Measurements from ENCODE around the gene WIPF1.

The WIPF1 gene

DNA sequence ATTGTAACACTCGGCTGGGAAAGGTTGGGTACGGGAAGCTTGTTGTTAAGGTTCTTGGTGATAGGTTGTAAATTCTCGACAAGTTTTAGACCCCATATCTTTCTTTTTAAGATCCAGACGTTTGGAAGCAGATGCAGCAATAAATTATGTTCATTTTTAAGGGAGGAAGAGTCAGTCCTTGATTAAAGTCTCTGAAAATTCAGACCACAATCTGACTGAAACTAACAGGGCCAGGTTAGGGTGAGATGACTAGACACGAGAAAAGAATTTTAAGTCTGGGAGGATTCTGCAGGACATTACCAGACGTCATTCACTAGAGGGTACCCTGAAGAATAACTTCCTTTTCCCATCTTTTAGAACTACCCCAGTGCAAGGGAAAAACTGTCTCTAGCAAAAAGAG, 16.1 kb downstream of the WIPF1 start:
- Histone ChIP-seq H3K27ac (ENCODE audit: insufficient read depth in 1 of 2, low read depth in 1 of 2, low read length in 2 of 2, poor library complexity in 1 of 2, severe bottlenecking in 2 of 2) (peak overlapping the region; percentile 40 to 62), H3K9me3 (ENCODE audit: control extremely low read depth in 1 of 5, control insufficient read depth in 4 of 5, insufficient read depth in 2 of 5, low read depth in 1 of 5, low read length in 4 of 5) (no peaks in the 10 kb centered on the region), H3K36me3 (ENCODE audit: control insufficient read depth in 4 of 4, insufficient read depth in 4 of 4, low read length in 3 of 4) (peaks cover 10 to 88% (median 55%) of the 10 kb centered on the region in 4 experiments), H3K4me1 (ENCODE audit: control extremely low read depth in 1 of 4, control insufficient read depth in 4 of 4, insufficient read depth in 4 of 4, low read length in 3 of 4) (peaks cover 0 to 39% (median 16%) of the 10 kb centered on the region in 4 experiments), H3K4me3 (ENCODE audit: control insufficient read depth in 1 of 7, extremely low read depth in 1 of 7, insufficient read depth in 4 of 7, low read depth in 2 of 7, low read length in 6 of 7) (no peak overlapping the region), H3K27me3 (replicated peaks in 2 of 5; ENCODE audit: control insufficient read depth in 4 of 5, insufficient read depth in 5 of 5, low read length in 4 of 5) (no peaks in the 10 kb centered on the region)
- no peak for DNase-seq
- ChIA-PET CTCF (interaction anchor here (0.9 to 25.9 kb wide), 8 partner anchors 13 to 118 kb away, joined by 3 to 569 read pairs (median 4); partner anchors contain the start of gene WIPF1), POLR2A (interaction anchor here (1.0 kb wide), 1 partner anchor 16 kb away, joined by 5 read pairs; the partner anchor contains the start of gene WIPF1)
- WGBS (ENCODE audit: insufficient coverage) = 6% methylated on average over 3 of the region's 6 CpGs

DNA sequence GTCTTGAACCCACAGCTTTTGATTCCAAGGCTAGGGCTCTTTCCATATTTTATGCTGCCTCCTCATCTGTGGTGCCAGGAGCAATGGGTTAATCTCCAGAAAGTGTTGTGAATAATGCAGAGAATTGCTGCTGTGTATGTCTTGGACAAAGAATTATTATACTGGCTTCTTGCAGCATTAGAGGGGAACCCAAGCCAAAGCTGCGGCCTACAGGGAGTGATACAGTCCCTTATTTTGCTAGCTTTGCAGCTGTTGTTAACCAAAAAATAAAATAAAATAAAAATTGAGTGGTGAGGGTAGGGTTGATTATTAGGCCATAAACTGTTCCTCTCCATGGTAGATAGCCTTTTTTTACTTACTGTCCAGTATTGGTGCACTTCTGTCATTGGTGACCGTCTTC, 16.7 kb downstream of the WIPF1 start:
- Histone ChIP-seq H3K9me3 (ENCODE audit: control extremely low read depth in 1 of 5, control insufficient read depth in 4 of 5, insufficient read depth in 2 of 5, low read depth in 1 of 5, low read length in 4 of 5) (no peaks in the 10 kb centered on the region), H3K27ac (ENCODE audit: insufficient read depth in 1 of 2, low read depth in 1 of 2, low read length in 2 of 2, poor library complexity in 1 of 2, severe bottlenecking in 2 of 2) (peak overlapping the region; percentile 40 to 62), H3K27me3 (replicated peaks in 2 of 5; ENCODE audit: control insufficient read depth in 4 of 5, insufficient read depth in 5 of 5, low read length in 4 of 5) (no peaks in the 10 kb centered on the region), H3K4me3 (ENCODE audit: control insufficient read depth in 1 of 7, extremely low read depth in 1 of 7, insufficient read depth in 4 of 7, low read depth in 2 of 7, low read length in 6 of 7) (no peak overlapping the region), H3K4me1 (ENCODE audit: control extremely low read depth in 1 of 4, control insufficient read depth in 4 of 4, insufficient read depth in 4 of 4, low read length in 3 of 4) (peaks cover 0 to 34% (median 13%) of the 10 kb centered on the region in 4 experiments), H3K36me3 (ENCODE audit: control insufficient read depth in 4 of 4, insufficient read depth in 4 of 4, low read length in 3 of 4) (peaks cover 10 to 89% (median 58%) of the 10 kb centered on the region in 4 experiments)
- DNase-seq = no peak
- CTCF ChIA-PET = interaction anchor here (0.8 to 25.9 kb wide), 9 partner anchors 12 to 168 kb away, joined by 3 to 569 read pairs (median 4); partner anchors contain the start of gene WIPF1
- WGBS (ENCODE audit: insufficient coverage) = 73% methylated on average over 2 of the region's 2 CpGs
- POLR2A ChIA-PET = no interaction called here

DNA sequence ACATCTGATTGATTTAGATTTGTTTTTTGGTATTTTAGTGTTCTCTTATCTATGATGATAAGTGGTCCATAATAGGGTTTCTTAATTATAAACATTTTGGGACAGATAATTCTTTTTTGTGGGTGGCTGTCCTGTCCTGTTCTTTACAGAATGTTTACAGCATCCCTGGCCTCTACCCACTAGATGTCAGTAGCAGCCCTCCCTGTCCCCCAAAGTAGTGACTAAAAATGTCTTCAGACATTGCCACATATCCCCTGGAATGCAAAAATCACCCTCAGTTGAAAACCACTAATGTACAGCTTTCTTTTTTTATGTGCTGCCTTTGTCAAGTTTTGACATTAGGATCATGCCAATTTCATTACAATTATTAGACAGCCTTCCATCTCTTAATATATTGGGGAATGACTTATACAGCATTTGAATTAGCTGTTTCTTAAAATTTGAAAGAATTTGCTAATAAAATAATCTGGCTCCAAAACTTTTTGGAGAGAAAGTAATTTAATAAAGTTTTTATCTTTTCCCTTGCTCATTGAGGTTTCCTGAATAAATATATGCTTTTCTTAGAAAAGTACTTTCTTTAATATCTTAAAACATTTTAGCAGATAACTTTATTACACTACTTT, 19.5 kb downstream of the WIPF1 start:
- peak; percentile 77 to 89 (median 86) for DNase-seq
- no peaks in the 10 kb centered on the region for H3K9me3 ChIP-seq (ENCODE audit: control extremely low read depth in 1 of 5, control insufficient read depth in 4 of 5, insufficient read depth in 2 of 5, low read depth in 1 of 5, low read length in 4 of 5)
- no peak overlapping the region for H3K4me3 ChIP-seq (ENCODE audit: control insufficient read depth in 1 of 7, extremely low read depth in 1 of 7, insufficient read depth in 4 of 7, low read depth in 2 of 7, low read length in 6 of 7)
- H3K36me3 ChIP-seq (ENCODE audit: control insufficient read depth in 4 of 4, insufficient read depth in 4 of 4, low read length in 3 of 4) = peaks cover 17 to 87% (median 62%) of the 10 kb centered on the region in 4 experiments
- ChIA-PET CTCF (interaction anchor here (0.5 to 25.9 kb wide), 15 partner anchors 9 to 118 kb away, joined by 3 to 569 read pairs (median 5); partner anchors contain the start of gene WIPF1), POLR2A (interaction anchor here (0.6 kb wide), 2 partner anchors 25 to 579 kb away, joined by 3 to 6 read pairs; no protein-coding TSS in a partner anchor)
- H3K27ac ChIP-seq (ENCODE audit: insufficient read depth in 1 of 2, low read depth in 1 of 2, low read length in 2 of 2, poor library complexity in 1 of 2, severe bottlenecking in 2 of 2) = no peak overlapping the region
- H3K27me3 ChIP-seq (replicated peaks in 2 of 5; ENCODE audit: control insufficient read depth in 4 of 5, insufficient read depth in 5 of 5, low read length in 4 of 5) = no peaks in the 10 kb centered on the region
- H3K4me1 ChIP-seq (ENCODE audit: control extremely low read depth in 1 of 4, control insufficient read depth in 4 of 4, insufficient read depth in 4 of 4, low read length in 3 of 4) = peaks cover 0 to 31% (median 7%) of the 10 kb centered on the region in 4 experiments

GRCh38 chr2:174575124-174575776, 22.4 kb downstream of the WIPF1 start:
- Histone ChIP-seq H3K27me3 (replicated peaks in 2 of 5; ENCODE audit: control insufficient read depth in 4 of 5, insufficient read depth in 5 of 5, low read length in 4 of 5) (no peaks in the 10 kb centered on the region), H3K4me1 (ENCODE audit: control extremely low read depth in 1 of 4, control insufficient read depth in 4 of 4, insufficient read depth in 4 of 4, low read length in 3 of 4) (peaks cover 0 to 13% (median 0%) of the 10 kb centered on the region in 4 experiments), H3K36me3 (ENCODE audit: control insufficient read depth in 4 of 4, insufficient read depth in 4 of 4, low read length in 3 of 4) (peaks cover 24 to 91% (median 67%) of the 10 kb centered on the region in 4 experiments), H3K9me3 (ENCODE audit: control extremely low read depth in 1 of 5, control insufficient read depth in 4 of 5, insufficient read depth in 2 of 5, low read depth in 1 of 5, low read length in 4 of 5) (no peaks in the 10 kb centered on the region), H3K27ac (ENCODE audit: insufficient read depth in 1 of 2, low read depth in 1 of 2, low read length in 2 of 2, poor library complexity in 1 of 2, severe bottlenecking in 2 of 2) (no peak overlapping the region), H3K4me3 (ENCODE audit: control insufficient read depth in 1 of 7, extremely low read depth in 1 of 7, insufficient read depth in 4 of 7, low read depth in 2 of 7, low read length in 6 of 7) (no peak overlapping the region)
- no peak for DNase-seq
- POLR2A ChIA-PET = no interaction called here
- CTCF ChIA-PET = interaction anchor here (0.7 to 25.9 kb wide), 9 partner anchors 8 to 116 kb away, joined by 3 to 569 read pairs (median 4); partner anchors contain the start of gene WIPF1
- WGBS (ENCODE audit: insufficient coverage) = 96% methylated on average over 10 of the region's 16 CpGs

GRCh38 chr2:174574657-174575056, 22.9 kb downstream of the WIPF1 start:
- Histone ChIP-seq H3K27me3 (replicated peaks in 2 of 5; ENCODE audit: control insufficient read depth in 4 of 5, insufficient read depth in 5 of 5, low read length in 4 of 5) (no peaks in the 10 kb centered on the region), H3K9me3 (ENCODE audit: control extremely low read depth in 1 of 5, control insufficient read depth in 4 of 5, insufficient read depth in 2 of 5, low read depth in 1 of 5, low read length in 4 of 5) (no peaks in the 10 kb centered on the region), H3K4me1 (ENCODE audit: control extremely low read depth in 1 of 4, control insufficient read depth in 4 of 4, insufficient read depth in 4 of 4, low read length in 3 of 4) (peaks cover 0 to 10% (median 0%) of the 10 kb centered on the region in 4 experiments), H3K4me3 (ENCODE audit: control insufficient read depth in 1 of 7, extremely low read depth in 1 of 7, insufficient read depth in 4 of 7, low read depth in 2 of 7, low read length in 6 of 7) (no peak overlapping the region), H3K36me3 (ENCODE audit: control insufficient read depth in 4 of 4, insufficient read depth in 4 of 4, low read length in 3 of 4) (peaks cover 24 to 88% (median 65%) of the 10 kb centered on the region in 4 experiments), H3K27ac (ENCODE audit: insufficient read depth in 1 of 2, low read depth in 1 of 2, low read length in 2 of 2, poor library complexity in 1 of 2, severe bottlenecking in 2 of 2) (no peak overlapping the region)
- ChIA-PET CTCF (interaction anchor here (0.9 to 25.9 kb wide), 8 partner anchors 8 to 117 kb away, joined by 3 to 569 read pairs (median 4); partner anchors contain the start of gene WIPF1), POLR2A (no interaction called here)
- 75% methylated on average over 2 of the region's 2 CpGs for WGBS (ENCODE audit: insufficient coverage)
- no peak for DNase-seq

GRCh38 chr2:174573621-174574081, 24.0 kb downstream of the WIPF1 start:
- ChIA-PET POLR2A (interaction anchor here (0.7 kb wide), 2 partner anchors 15 to 595 kb away, joined by 5 to 6 read pairs; no protein-coding TSS in a partner anchor), CTCF (interaction anchor here (1.1 to 25.9 kb wide), 4 partner anchors 9 to 118 kb away, joined by 3 to 569 read pairs (median 228); partner anchors contain the start of gene WIPF1)
- Histone ChIP-seq H3K4me3 (ENCODE audit: control insufficient read depth in 1 of 7, extremely low read depth in 1 of 7, insufficient read depth in 4 of 7, low read depth in 2 of 7, low read length in 6 of 7) (no peak overlapping the region), H3K27ac (ENCODE audit: insufficient read depth in 1 of 2, low read depth in 1 of 2, low read length in 2 of 2, poor library complexity in 1 of 2, severe bottlenecking in 2 of 2) (peak overlapping the region in 1 of 2 experiments; percentile 32), H3K9me3 (ENCODE audit: control extremely low read depth in 1 of 5, control insufficient read depth in 4 of 5, insufficient read depth in 2 of 5, low read depth in 1 of 5, low read length in 4 of 5) (no peaks in the 10 kb centered on the region), H3K27me3 (replicated peaks in 2 of 5; ENCODE audit: control insufficient read depth in 4 of 5, insufficient read depth in 5 of 5, low read length in 4 of 5) (no peaks in the 10 kb centered on the region), H3K4me1 (ENCODE audit: control extremely low read depth in 1 of 4, control insufficient read depth in 4 of 4, insufficient read depth in 4 of 4, low read length in 3 of 4) (peaks cover 0 to 14% (median 2%) of the 10 kb centered on the region in 4 experiments), H3K36me3 (ENCODE audit: control insufficient read depth in 4 of 4, insufficient read depth in 4 of 4, low read length in 3 of 4) (peaks cover 22 to 86% (median 62%) of the 10 kb centered on the region in 4 experiments)
- DNase-seq = no peak
- WGBS (ENCODE audit: insufficient coverage) = 96% methylated on average over 5 of the region's 6 CpGs
